Activated effector memory CD4-positive, alpha-beta T cell treated with anti-CD3 and anti-CD28 coated beads, Interleukin-2, amount 50 U/mL, for 16 hours (primary cell): ENCODE measurements around the gene RNU1-1.
"Not testable (repeated sequence)": the region's sequence is repeated elsewhere in the genome, so short reads cannot be mapped to it uniquely, and the experiment has no call there.

Experiments
- DNase-seq: peaks from one replicate; pipeline ENCODE4 v3.0.0-alpha.2; 2020

RNU1-1 gene

DNA sequence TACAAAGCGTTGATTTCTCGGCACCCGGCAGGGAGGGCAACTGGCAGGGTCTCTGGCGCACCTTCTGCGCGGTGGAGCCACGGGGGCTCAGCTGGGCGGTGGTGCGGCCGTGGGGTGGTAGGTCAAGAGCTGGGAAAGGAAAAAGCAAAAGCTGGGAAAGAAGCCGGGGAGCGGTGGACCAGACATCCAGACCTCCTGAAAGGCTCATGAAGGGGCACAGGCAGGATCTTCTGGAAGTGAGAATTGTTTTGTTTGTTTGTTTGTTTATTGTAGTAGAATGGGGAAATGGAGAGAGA lies 7.2 kb upstream of the RNU1-1 start:
- no peak for DNase-seq

DNA sequence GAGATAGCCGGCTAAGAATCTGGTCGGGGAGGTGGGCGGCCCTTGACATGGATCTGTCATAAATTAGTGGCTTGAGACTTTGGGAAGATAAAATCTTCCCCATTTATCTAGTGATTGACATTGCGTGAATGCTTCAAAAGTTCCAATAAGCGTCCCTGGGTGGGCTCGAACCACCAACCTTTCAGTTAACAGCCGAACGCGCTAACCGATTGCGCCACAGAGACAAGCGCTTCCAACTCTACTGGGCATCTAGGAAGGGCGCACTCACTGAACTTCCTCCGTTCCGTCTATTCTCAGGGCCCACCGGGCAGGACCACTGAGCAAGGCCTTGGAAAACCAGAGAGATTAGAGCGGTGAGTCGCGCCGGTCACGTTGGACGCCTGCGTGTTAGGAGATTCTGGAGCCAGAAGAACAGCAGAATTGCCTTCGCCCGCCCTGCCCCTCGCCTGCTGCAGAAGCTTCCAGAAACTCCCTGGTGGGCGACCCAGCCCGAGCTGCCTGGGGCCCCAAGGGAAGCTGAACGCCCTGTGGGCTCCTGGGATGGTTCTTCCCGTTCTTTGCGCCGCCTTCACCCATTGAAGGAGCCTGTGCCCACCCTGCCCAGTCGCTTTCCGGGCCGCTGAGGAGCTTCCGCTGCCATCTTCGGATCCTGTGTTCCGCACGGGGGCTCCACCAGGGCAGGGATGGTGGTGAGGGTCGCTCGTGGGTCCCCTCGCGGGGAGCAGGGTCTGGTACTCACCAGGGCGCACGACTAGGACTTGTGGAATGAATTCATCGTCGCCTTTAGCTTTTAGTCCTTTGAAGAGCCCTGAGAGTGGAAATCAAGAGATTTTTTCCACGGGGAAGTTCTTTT lies 6.6 kb upstream of the RNU1-1 start:
- DNase-seq = not testable (repeated sequence)

DNA sequence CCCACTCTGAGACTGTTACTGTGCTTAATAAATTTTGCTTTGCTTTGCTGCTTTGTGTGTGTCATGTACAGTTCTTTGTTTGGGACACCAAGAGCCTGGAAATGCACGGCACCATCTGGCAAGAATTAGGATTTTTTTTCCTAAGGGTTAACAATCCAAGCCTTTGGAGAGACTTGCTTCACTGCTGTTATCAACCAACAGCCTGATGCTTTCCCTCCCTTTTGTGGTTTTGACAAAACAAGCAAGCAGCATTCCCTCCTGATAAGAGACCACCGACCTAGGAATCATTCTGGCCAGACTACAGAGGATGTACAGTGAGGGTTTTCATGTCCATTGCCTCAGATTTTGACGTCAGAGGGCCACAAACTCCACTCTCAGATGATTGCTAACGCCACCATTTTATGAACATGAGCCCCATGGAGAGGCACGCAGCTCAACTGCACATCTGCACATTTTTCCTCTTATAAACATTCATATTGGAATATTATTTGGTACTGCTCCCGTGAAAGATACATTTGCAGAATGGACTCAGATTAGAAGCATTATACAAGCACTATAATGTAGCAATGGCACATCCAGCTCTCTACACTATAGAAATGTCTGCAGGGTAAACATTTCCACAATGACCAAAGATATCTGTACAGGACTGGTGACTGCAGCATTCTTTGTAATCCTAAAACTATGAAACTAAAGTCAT lies 5.3 kb upstream of the RNU1-1 start:
- not testable (repeated sequence) for DNase-seq

DNA sequence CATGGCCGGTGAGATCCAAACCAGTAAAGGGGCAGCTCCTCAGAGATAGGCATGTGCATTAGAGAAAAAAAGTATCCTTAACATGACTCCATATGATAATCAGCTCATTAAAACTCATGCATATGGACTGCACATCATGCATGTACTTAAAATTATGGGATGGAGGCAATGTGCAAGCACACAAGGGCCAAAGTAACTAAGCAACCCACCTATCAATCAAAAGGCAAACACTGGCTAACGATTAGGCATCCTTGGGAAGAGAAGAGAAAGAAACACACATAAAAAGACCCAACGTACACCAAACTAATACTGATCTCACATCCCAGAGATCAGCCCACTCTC lies 4.8 kb upstream of the RNU1-1 start:
- not testable (repeated sequence) for DNase-seq

DNA sequence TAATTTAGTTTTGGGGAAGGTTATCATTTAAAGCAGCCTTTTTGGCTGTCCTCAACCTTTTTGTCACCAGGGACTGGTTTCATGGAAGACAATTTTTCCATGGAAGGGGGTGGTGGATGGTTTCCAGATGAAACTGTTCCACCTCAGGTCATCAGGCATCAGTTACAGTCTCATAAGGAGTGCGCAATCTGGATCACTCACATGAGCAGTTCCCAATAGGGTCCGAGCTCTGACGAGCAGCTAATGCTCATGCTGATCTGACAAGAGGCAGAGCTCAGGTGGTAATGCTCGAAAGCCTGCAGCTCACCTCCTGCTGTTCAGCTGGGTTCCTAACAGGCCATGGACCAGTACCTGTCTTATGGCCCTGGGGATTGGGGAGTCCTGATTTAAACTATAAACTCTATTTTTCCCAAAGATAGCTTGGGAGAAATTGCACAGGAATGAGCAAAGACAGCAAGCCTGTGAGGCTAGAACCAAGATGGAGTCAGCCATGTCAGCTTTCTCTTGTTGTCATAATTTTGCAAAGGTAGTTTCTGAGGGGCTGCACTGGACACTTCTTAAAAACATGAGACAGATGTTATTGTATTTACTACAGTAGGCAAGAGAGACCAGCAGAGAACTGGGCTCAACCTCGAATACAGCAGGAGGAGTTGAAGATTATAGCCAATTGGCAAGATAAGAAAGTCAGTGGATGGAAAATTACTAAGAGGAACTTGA lies 2.8 kb upstream of the RNU1-1 start:
- not testable (repeated sequence) for DNase-seq

DNA sequence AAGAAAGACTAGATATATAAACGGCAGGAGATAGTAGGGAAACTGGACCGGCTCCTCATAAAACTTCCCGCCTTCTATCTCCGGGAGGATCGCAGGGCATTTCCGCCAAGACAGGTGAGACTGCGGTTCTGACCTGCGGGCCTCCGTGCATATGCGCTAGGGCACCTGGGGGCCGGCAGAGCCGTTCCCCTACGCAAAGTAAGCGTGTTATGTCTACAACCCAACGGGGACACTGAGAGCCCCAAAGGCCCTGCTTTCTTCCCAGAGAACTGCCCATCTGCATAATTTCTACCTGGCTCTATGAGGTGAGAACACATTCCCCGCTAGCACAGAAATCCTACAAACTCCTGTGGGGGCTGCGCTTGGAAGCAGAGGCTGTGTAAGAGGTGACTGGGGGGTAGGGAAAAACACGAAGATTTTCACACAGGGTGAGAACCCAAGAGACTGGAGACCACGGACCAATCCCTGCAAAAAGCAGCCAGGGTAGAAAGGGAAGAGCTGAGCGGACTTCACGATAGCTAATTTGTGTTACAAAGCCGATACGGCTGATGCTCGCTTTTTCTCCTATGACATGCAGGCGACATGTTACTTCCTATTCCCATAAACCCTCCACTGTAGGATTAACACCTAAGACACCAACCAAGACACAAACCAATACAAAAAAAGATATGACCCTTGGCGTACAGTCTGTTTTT lies 526 bp downstream of the RNU1-1 start:
- DNase-seq = peak; percentile 88

DNA sequence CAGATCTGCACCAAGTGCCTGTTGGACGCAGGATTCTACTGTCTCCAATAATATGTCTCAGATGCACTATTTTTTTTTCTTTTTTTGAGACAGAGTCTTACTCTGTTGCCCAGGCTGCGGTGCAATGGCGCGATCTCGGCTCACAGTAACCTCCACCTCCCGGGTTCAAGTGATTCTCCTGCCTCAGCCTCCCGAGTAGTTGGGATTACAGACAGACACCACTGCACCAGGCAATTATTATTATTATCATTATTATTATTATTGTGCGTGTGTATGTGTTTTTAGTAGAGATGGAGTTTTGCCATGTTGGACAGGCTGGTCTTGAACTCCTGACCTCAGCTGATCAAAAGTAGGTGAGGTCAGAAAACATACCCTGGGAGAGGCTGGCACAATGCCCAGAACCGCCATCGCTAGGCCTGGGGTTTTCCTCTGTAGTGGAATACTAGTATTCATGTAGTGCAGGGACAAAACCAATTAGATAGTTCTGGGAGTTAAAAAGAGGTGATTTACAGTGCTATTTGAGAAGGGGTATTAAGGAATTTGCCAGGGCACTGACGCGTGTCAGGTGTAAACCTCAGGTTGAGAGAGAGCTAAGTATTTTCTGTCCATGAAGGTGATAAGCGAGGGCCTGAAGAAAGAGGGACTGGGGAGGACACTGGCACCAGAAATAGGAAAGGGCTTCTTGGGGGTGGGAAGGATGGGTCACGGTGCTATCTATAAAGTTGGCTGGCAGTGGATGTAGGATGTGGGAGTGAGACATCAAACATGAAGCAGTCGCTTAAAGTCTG lies 1.3 kb downstream of the RNU1-1 start:
- peak; percentile 79 for DNase-seq

DNA sequence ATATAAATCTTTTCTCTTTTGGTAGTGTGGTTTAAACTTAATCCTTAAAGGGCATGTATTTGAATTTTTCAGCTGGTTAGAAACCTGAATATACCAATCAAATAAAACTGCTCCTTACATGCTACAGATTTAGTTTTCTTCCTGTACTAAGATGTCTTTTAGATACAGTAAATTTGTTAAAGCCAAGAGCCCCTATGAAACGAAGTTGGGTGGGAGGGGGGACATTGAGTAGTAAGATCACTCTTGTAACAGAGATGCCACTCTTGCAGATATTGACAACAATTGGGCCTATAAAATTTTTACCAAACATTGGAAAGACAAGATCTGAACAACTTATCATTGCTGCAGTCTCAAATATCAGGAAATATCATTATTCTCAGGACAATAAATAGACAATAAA lies 2.2 kb downstream of the RNU1-1 start:
- not testable (repeated sequence) for DNase-seq

DNA sequence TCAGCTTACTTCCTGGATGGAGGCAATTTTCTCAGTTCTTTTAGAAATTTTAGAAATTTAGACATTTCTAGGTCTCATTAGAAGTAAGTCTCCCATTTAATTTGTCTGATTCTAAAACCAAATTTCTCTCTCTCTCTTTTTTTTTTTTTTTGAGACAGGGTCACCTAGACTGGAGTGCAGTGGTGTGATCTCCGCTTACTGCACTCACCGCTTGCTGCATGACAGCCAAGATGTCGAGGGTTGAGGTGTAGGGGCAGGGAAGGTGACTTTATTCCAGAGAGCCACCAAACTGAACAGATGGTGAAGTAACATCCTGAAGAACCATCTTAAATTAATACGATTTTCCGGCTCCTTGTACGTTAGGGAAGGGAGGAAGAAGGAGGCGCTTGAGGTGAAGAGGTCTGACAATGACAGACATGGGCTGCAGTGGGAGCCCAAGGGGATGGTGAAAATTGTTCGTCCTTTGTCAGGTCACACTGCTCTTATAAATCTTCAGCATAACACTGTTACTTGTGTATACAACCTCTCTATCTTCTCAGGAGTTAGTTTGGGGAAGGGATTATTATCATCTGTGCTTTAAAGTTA lies 5.1 kb downstream of the RNU1-1 start:
- DNase-seq = peak; percentile 73

DNA sequence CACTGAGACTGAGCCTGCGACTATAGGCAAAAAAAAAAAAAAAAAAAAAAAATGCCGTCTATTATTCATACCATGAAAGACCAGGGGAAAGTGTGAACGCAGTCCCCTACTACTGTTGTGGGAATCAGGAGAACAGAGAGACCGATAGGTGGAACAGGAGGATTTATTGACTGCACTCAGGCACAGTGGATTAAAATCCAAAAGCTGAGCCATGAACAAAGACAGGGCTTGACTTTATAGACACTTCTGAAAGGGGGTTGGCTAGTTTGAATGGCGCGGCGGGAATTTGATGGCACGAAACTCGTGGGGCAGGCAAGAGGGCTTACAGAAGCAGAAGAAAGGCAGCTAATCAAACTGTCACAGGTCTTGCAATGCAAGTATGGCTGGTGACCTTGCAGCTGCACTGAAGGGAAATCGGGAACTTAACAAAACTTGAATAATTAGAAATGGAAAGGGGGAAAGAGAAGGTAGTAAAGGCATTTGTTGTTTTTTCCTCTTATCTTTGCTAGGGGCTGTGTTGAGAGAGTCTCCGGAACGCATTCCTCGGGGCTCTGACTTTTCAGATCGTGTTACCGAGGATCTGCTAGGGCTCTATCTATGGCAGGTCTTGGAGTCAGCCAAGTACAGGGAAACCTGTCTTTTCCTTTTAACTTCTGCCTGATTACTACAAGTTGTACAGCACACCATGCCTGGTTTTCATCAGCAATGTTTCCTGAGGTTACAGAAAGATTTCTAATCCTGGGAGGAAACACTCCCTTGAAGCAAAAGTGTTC lies 7.5 kb downstream of the RNU1-1 start:
- not testable (repeated sequence) for DNase-seq

DNA sequence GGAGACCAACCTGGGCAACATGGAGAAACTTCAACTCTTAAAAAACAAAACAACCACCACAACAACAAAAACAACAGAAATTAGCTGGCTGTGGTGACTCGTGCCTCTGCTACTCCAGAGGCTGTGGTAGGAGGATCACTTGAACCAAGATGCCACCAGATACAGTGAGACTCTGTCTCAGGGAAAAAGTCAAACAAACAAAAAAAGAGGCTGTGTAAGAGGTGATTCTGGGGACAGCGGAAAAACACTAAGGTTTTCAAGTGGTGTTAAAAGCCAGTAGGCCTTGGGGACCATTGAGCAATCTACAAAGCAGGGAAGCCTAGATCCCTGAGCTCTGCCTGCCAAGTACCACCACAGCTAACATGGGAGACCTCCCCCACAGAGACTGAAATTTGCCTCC lies 8.2 kb downstream of the RNU1-1 start:
- DNase-seq = not testable (repeated sequence)

DNA sequence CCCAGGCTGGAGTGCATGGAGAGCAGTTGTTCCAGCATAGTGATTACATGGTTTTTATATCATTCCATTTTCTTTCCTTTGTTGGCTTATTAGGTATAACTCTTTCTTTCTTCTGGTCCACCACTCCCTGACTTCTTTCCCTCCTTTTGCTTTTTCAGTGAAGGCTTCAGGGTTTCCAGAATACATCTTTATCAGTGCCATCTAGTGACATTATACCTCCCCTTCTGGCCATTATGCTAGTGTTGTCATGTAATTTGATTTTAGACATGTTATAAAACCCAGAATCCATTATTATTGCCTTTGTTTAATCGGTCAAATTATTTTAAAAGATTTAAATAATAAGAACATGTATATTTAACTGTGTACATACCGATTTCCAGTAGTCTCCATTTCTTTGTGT lies 10.6 kb downstream of the RNU1-1 start:
- no peak for DNase-seq

DNA sequence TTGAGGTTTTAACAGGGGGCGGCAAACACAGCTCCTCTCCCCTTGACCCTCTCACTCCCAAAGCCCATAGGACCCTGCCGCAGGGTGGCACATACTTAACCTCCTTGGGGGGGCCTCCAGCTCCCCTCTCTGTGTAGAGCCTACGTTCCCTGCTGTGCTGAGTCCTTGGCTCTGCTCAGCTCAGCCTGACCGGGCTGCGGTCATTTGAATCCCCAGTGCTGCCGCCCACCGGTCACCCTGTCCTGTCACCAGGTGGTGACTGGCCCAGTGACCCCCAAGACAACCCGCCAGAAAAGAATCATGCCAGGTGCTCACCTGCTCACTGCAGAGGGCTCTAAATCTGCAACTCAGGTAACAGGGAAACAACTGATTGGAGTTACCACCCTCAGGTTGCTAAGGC lies 12.6 kb downstream of the RNU1-1 start:
- not testable (repeated sequence) for DNase-seq

DNA sequence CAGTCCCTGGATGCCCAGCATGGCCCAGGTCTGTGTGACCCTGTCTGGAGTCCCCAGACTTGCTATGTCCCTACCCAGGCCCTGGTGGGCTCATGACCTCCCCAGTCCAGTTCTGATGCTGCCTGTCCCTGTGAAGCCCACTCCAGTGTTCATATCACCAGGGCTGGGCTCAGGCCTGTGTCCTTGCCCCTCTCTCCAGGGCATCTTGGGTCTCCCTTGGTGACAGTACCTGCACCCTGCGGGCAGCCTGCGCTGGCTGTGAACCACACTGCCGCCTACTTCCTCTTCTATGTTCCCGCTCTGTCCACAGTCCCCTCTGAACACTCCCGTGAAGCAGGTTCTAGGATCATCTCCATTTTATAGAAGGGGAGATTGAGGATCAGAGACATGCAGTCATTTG lies 13.1 kb downstream of the RNU1-1 start:
- DNase-seq = not testable (repeated sequence)

DNA sequence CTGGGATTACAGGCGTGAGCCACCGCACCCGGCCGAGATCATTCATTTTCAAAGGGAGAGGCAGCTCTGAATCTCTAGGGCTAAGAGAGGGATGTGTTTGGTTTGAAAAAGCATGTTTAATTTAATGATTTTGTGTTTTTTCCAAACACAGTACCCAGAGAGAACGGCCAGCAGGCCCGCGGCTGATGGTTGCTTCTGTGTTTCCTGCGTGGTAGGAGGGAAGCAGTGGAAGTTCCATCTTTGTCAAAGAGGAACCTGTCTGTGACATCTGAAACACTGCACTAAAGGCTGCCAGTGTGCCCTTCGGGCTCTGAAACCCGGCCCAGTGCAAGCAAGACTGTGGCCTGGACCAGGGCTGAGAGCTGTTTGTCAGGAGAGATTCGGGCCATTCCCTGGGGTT lies 13.6 kb downstream of the RNU1-1 start:
- DNase-seq = not testable (repeated sequence)

DNA sequence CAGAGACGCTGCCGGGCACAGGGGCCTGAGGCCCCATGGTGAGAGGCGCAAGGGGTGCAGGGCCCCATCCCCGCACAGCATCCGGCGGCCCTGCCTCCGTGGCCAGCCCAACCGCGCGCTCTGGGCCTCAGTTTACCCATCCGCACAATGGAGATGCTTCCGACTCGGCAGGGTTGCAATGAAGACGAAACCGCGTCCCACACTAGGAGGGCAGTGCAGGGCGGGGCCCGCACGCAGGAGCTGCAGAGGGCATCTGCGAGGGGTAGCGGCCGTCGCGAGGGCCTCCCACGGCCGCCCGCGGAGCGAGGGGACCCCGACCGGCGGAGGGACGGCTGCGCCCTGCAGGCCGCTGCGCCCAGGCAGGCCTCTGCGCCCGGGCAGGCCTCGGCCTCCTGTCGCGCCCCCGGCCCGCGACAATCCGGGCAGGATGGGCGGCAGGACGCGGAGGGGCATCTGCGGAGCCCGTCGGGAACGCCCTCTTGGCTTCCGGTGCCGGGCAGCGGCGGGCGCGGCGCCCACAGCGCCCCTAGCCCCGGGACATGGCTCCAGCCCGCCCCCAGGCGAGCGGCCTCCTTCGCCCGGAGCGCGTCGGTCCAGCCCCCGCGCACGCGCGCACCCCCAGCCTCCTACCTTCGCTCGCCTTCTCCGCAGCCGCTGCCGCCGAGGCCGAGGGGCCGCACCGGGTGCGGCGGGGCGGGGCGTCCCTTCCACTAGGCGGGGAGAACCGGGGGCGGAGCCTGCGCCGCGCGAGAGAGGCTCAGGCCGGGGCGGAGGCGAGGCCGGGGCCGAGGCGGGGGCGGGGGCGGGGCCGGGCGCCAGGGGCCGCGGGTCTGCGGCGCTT lies 15.3 kb downstream of the RNU1-1 start:
- peak; percentile 94 for DNase-seq

DNA sequence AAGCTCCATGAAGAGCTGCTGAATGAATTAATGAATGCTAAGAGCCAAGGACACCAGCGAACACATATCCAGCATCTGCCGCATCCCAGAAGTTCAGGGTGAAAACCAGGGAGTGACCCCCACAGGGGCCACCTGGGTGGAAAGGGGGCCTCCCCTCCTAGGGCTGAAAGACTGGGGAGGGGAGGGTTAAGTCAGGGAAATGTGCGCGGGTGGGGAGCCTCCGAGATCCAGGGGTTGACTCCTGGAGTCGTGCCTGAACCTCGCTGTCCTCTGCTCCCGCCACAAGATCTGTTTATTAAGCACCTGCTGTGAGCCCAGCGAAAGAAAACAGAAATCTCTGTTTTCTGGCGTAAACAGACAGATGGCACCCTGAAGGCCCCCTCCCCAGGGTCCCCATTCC lies 16.0 kb downstream of the RNU1-1 start:
- not testable (repeated sequence) for DNase-seq

DNA sequence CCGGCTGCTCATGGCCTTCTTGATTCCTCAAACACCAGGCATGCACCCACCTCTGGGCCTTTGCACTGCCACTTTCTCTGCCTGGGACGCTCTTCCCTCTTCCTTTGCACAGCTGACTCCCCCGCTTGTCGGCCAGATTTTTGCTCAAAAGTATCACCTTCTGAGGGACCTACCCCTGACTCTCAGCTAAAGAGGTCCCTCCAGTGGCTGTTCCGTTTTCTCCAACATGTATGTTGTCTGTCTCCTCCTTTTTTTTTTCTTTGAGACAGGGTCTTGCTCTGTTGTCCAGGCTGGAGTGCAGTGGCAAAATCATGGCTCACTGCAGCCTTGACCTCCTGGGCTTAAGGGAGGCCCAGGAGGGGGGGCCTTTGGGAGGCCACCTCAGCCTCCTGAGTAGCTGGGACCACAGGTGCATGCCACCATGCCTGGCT lies 16.6 kb downstream of the RNU1-1 start:
- DNase-seq = not testable (repeated sequence)

DNA sequence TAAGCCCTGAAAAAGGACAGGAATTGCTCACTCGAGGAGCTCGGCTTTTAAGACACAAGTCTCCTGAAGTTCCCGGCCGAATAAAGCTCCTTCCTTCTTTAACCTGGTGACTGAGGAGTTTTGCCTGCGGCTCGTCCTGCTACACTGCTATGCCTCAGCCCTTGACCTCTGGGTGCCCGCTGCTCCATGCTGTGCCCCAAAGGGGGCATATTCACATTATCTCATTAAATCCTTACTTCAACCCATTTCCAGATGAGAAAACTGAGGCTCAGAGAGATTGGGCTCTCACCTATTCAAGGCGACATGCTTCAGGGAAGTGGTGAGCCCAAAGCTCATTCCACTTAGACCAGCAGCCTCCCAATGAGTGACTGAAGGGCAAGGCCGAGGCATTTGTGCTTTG lies 20.4 kb downstream of the RNU1-1 start:
- DNase-seq = not testable (repeated sequence)

DNA sequence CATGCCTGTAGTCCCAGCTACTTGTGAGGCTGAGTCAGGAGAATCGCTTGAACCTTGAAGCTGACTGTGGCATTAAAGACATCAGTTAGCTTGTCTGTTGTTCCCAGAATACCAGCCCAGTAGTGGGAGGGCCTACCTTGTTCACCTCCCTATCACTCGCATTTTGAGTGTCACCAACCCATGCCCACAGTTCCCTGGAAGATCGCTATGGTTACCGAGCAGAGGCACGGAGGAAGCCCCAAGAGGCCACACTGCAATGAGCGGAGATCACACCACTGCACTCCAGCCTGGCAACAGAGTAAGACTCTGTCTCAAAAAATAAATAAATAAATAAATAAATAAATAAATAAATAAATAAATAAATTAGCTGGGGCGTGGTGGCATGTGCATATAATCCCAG lies 21.1 kb downstream of the RNU1-1 start:
- DNase-seq = not testable (repeated sequence)
